GM19395 (cell line): ENCODE results near the gene TRIM25.

Source experiments
- ATAC-seq: cut with Tn5 transposase; IDR thresholded peaks from one replicate; pipeline ENCODE4 v1.9.1; 2021; ENCODE audit warnings: mild to moderate bottlenecking, moderate library complexity; ENCODE audit not compliant: unreplicated experiment

The TRIM25 gene

DNA sequence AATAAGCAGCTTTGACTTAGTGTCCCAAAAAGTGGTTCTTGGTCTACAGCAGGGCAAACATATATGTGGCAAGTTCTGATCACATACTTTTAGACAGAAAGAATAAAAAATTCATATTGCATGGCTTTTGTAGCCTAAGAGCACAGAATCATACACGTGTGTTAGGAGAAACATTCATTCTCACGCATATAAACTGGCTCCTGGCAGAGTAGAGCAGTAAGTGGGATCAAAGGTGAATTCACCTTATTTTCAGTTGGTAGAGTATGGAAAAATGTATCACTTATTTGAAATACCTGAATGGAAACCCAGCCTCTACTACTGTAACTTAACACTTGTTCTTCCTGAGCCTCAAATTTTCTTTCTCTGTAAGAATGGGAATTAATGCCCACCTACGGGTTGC is 45.1 kb downstream of the TRIM25 start:
- ATAC-seq = no peak

DNA sequence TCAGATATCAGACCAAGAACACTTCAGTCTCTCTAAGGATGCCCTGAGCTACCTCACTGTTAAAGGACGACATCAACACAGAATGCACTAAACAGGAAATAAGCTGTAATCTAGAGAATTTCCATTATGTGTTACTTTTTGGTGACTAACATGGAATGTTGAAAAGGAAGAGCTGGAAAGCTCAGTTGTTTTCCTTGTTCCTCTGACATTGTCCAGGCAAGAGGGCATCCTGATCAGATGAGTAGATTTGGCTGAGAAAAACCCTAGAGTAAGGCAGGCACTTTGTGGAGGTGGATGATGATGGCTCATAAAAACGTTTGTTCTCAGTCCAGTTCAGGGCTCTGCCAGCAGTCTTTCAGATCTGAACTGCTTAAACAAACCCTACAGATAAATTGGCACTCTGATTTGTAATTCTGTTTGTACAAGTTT is 45.9 kb downstream of the TRIM25 start:
- ATAC-seq = no peak

DNA sequence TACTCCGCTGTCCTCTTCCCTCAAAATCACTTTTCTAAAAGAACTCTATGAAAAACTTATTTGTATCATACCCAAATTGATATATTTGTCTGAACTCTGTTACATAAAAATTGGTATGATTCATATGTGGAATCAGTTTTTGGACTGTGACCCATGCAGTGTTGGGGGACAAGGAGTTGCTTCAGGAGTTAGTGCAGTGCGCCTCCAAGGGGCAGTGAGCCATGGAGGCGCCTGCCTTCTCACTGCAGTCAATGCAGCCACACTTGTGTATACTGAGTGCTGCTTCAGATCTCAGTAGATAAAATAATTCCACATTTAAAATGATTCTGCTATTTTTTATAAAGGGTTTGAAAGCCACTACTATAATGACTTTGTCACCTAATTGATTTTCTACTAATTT is 47.4 kb downstream of the TRIM25 start:
- ATAC-seq = no peak

DNA sequence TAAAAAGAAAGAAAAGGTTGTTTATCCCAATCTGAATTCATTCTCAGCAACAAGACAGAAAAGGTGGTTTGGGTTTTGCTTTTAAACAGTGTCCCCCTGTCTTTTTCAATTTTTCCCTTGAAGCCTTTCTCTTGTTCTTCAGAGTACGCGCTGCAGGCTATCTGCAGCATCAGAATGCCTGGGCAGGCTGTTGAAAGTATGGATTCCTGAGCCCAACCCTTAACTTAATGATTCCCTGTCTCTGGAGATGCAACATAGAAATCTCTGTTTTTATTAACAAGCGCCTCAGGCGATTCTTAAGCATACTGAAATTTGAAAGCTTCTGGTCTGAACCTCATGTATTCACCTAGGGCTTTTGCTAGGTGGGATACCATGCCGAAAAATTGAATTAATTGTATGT is 47.8 kb downstream of the TRIM25 start:
- ATAC-seq = no peak

DNA sequence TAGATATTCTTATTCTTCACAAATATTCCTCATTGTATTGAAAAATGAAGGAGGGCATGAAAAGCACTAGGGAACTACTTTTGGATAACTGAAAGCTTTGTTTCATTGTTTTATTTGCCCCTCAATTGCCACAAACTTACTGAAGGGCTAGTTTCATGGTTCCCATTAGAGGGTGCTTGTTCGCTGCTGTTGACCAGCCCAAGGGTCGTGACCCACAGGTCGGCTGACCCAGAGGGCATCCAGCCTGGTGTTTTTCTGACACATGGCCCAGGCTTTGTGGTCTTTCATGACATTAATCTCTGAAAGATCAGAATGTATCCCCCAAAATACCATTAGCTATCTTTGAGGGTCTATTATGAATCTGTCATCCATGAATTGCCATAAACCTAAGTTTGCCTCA is 49.9 kb downstream of the TRIM25 start:
- no peak for ATAC-seq

DNA sequence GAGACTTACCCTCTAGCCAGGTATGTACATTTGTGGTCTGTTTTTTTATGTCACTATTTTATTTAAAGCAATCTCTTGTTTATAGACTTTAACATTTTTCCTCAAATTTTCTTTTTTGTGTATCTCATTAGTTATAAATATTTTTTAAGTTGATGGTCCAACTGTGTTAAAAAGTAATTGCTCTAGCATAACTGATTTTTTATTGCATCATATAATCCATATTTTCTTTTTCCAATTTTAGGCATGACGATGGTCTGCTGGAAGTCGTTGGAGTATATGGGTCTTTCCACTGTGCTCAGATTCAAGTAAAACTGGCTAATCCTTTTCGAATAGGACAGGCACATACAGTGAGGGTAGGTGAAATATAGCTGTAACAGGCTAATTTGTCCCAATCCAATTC is 52.0 kb downstream of the TRIM25 start:
- ATAC-seq = no peak

DNA sequence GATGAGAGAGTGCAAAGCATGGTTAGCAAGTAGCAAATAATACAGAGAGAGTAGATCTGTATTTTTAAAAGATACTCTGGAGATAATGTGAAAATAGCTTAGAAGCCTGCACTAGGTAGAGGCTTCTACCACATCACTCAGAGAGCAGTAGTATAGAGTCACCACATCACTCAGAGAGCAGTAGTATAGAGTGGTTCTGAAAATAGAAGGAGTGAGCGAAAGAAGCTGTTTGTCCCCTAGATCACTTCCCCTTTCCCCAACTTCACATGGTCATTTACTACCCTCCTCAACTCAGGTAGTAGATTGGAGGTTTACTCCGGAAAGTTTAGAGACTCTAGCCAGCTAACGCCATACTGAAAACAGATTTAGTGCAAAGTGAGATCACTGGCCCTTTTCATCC is 62.8 kb downstream of the TRIM25 start:
- no peak for ATAC-seq

DNA sequence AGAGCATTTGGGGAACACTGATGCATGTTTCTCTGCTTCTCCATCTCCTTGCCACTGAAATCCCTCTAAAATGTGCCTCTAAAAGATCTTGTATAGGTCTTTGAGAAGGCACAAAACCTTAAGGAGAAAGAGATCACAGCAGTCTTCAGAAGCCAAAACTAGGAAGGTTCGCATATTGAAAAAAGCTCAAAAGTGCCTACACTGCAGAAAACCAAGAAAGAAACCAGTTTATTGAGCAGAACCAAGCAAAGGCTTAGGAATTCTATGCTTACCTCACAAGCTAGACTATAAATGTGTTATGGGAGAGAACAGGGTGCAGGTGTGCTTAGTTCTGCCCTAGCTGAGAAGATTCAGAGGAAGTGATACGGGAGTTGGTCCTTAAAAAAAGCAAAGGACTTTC is 63.3 kb downstream of the TRIM25 start:
- ATAC-seq = no peak

DNA sequence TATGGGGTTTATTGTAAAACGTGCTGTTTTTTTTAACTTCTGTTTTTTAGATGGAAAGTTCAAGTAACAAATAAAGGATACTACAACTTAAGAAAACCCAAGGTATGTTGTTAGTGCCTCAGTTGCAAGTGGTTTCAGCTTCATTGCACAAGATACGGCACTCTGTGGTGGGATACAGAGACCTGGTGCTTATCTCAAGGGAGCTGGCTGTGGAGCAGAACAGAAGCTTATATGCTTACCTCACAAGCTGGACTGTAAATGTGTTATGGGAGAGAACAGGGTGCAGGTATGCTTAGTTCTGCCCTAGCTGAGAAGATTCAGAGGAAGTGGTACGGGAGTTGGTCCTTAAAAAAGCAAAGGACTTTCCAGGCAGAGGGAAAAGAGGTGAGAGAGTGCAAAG is 64.7 kb downstream of the TRIM25 start:
- ATAC-seq = no peak

DNA sequence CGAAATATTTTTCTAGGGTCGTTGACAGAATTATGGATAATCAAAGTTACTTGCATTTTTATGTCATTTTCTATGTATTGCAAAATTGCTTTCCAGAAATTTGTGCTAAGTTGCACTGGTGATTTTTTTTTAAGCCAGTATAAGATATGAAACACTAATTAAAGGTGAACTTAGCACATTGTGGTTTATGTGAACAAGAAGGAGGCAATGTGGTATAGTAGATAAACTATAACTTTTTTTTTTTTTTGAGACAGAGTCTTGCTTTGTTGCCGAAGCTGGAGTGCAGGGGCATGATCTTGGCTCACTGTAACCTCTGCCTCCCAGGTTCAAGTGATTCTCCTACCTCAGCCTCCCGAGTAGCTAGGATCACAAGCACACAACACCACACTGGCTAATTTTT is 66.7 kb downstream of the TRIM25 start:
- no peak for ATAC-seq

DNA sequence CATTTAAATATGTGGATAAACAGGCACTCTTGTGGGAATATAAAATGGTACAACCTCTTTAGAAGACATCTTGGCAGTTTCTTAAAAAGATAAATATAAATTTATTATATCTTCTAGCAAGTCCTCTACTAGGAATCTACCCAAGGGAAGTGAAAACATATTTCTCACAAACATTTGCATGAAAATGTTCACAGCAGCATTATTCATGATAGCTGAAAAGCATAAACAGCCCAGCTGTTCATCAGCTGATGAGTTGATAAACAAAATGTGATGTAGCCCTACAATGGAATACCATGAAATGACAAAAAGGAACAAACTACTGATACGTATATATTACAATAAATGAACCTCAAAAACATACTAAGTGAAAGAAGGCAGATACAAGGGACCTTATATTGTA is 67.9 kb downstream of the TRIM25 start:
- ATAC-seq = no peak

DNA sequence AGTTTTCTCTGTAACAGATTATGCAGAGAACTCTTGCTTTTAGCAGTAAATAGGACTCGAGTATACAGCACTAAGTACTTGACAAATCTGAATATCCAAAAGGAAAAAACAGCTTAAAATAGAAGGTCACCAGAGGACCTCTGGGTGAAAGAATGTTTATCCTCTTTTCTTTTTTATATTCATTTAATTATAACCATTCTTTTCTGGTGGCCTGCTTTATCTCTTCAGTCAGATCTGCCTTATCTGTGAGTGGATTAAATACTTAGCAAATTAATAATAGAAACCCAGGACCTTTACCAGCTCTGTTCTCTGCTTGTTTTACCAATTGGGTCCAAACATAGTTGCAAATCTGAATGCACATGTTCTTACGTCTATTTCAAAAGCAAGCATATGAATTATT is 71.3 kb downstream of the TRIM25 start:
- no peak for ATAC-seq

DNA sequence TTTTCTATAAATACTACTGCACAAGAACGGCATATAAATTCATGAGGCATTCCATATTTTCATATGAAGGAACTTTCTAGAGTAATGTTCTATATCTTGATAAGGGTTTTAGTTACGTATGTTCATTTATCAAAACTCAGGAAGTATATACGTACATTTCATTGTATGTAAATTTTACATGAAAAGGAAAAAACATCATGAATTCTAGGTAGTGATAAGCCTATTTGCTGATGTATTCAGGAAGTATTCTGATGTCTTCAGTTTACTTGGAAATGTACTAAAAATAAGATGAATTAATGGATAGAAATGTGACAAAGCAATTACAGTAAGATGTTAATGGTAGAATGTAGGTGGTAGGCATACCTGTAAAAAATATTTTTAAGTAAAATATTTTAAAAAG is 75.2 kb downstream of the TRIM25 start:
- no peak for ATAC-seq
